GM19025 (cell line): Measurements from ENCODE around the gene UCHL5.

Experiments used
- ATAC-seq: cut with Tn5 transposase; IDR thresholded peaks from one replicate; pipeline ENCODE4 v1.9.1; 2021; ENCODE audit warnings: mild to moderate bottlenecking, low read depth, moderate library complexity; ENCODE audit not compliant: unreplicated experiment

The UCHL5 gene

DNA sequence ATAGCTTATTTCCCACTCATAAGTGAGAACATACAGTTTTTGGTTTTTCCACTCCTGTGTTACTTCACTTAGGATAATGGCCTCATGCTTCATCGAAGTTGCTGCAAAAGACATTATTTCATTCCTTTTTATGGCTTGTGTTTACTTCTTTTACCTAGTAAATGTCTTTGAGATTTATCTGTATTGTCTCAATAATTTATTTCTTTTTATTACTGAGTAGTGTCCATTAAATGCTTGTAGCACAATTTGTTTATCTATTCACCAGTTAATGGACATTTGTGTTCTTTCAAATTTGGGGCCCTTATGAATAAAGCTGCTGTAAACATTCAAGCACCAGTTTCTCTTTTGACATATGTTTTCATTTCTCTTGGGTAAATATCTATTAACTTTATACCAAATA is 86.0 kb downstream of the UCHL5 start:
- ATAC-seq, result no peak

DNA sequence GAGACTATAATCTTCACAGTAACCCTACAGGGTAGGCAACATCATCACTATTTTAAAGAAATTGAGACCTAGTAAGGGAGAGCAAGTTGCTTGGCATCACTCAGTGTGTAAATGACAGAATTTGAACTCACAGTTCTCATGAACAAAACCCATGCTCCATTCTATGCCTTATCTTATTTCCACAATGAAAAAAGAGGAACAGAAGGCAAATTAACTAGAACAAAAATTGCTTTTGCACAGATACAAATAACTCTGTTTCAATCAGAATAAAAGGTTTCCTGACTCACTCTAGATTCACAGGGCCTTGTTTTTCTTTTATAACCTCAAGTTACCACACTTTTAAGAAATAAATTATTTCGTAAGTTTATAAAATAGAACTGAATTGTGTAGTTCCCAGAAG is 90.1 kb downstream of the UCHL5 start:
- ATAC-seq, result no peak

- ATAC-seq, result no peak
These were observed 90.8 kb downstream of the UCHL5 start for GRCh38 chr1:192968323-192968722.

- no peak for ATAC-seq
These were observed 91.3 kb downstream of the UCHL5 start for GRCh38 chr1:192967901-192968300.

DNA sequence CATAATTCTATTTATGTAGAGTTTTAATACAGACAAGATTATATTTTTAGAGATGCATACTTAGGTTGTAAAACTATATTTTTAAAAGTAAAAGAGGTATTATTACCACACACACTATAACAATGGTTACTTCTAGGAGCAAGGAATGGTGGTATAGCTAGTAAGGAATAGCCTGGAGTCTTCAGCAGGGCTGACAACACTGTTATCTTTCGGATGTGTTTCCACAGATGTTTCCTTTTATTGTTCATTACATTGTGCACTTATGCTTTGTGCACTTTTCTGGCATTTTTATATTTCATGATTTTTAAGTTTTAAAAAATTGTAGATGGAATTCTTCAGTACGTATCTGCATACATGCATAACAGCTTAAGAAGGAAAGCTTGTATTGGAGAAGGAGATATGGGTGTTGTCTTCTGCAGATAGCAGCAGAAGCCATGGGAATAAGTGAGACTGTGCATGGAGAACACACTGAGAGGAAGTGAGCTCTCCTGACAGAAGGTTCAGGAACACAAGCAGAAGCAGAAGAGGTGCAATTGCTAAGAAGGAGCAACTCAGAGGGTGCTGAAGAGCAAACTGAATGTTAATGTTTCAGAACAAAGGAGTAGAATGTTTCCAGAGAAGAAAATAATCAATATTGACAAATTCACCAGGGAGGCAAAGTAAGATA is 91.8 kb downstream of the UCHL5 start:
- ATAC-seq, result no peak

GRCh38 chr1:192966073-192966472 is 93.1 kb downstream of the UCHL5 start:
- ATAC-seq, result no peak

DNA sequence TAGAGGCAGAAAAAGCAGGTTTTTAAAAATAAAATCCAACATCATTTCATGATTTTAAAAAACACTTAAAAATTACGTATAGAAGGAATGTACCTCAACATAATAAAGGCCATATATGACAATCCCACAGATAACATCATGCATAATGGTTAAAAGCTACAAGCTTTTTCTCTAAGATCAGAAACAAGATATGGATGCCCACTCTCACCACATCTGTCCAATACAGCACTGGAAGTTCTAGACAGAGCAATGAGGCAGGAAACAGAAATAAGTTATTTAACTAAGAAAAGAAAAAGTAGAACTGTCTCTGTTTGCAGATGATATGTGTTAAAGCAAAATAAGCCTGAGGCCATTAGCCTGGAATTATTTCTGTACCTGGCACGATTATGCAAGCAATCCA is 96.3 kb downstream of the UCHL5 start:
- ATAC-seq, result no peak
